Esophagus mucosa (tissue), 1 donor: ENCODE results near the gene FOSL1. TPM values are rescaled to one million over a fixed set of nuclear protein-coding genes. Genes with fewer than 3 reads are reported as not detected.

Source experiments
- ATAC-seq: fragments of 200-7000 bp; cut with Tn5 transposase; one replicate; pipeline ENCODE4 v1.9.1; 2020
- total RNA-seq: library from RNA; stranded (reverse); gene quantifications from one replicate; pipeline ENCODE4 v1.2.4, GENCODE V29; 2023
- donor health status: DM: yes; HTN: yes; CAD: no.

The FOSL1 gene
- total RNA-seq, 1 donor from 2014 or later, result 28.9 TPM

GRCh38 chr11:65919573-65920371, 19.6 kb upstream of the FOSL1 start:
- peak; percentile 12 for ATAC-seq

DNA sequence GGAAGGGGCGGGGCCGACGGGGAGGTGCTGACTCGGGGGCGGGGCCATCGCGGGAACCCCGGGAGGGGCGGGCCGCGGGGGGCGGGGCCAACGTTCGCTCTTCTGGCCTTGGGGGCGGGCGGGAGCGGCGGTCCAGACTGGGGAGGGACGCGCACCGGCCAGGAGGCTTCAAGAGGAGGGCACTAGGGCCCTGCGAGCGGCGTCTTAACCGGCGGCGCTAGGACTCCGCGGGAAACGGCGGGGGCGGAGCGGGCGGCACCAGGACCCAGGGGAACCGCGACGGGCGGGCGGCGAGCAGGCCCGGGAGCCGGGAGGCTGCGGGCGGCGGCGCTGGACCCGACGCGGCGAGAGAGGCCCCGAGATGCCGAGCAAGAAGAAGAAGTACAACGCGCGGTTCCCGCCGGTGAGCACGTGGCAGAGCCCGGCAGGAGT, 19.0 kb upstream of the FOSL1 start, which contains the start of gene DRAP1:
Gene DRAP1, plus strand, starts transcription at position 286 of the 432 bp plus-strand sequence. Its CDS starts 76 bp downstream, at position 362.
- ATAC-seq, result peak; percentile 84

GRCh38 chr11:65918211-65919140, 18.3 kb upstream of the FOSL1 start, which contains the start of gene C11orf68:
TSS of gene C11orf68 (minus strand) at chr11:65919062. CDS start at chr11:65919031, 31 bp downstream.
- no peak for ATAC-seq

GRCh38 chr11:65917434-65918210, 17.4 kb upstream of the FOSL1 start:
- ATAC-seq, result no peak

DNA sequence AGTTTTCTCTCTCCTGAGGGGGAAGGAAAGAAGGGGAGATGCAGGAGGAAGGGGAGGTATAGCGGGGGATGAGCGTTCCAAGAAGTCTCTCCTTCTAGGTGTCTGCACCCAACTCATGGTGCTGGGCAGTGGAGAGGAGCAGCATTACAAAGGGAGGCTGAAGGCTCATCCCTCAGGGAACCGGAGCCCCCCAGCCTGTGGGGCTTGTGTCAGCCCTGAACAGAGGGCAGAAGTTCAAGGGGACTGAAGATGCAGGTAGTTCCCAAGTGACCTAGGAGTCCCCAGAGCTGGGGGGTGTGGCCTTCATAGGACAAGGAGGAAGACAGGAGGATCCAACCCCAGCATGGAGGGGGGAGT, 16.9 kb upstream of the FOSL1 start:
- no peak for ATAC-seq

GRCh38 chr11:65916391-65916790, 16.2 kb upstream of the FOSL1 start:
- ATAC-seq, result no peak

DNA sequence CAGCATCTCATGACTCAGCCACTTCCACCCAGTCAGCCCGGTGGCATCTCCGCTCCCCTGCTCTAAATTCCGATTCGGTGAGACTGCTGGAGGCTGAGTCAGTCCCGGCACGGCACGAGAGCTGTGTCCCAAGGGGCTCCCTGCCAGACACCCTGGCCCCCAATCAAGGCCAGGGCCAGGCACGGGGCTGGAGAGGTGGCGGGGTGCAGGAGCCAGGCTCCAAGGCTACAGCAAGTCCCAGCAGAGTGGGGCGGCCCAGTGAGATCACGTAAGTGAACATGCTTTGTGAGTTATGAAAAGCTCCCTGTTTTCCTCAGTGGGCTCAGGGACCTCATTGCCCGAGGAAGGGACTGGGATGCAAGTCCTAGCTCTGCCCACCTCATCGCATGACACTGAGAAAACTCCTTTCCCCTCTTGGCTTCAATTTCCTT, 15.6 kb upstream of the FOSL1 start:
- ATAC-seq, result peak; percentile 57

- ATAC-seq, result no peak
Measured at GRCh38 chr11:65915101-65915820, 15.1 kb upstream of the FOSL1 start.

GRCh38 chr11:65912845-65913244, 12.7 kb upstream of the FOSL1 start:
- peak; percentile 65 for ATAC-seq

GRCh38 chr11:65911682-65912568, 11.7 kb upstream of the FOSL1 start:
- ATAC-seq, result peak; percentile 38

GRCh38 chr11:65907878-65908277, 7.7 kb upstream of the FOSL1 start:
- ATAC-seq, result no peak

- ATAC-seq, result peak; percentile 5
Measured at GRCh38 chr11:65906602-65907001, 6.4 kb upstream of the FOSL1 start.

DNA sequence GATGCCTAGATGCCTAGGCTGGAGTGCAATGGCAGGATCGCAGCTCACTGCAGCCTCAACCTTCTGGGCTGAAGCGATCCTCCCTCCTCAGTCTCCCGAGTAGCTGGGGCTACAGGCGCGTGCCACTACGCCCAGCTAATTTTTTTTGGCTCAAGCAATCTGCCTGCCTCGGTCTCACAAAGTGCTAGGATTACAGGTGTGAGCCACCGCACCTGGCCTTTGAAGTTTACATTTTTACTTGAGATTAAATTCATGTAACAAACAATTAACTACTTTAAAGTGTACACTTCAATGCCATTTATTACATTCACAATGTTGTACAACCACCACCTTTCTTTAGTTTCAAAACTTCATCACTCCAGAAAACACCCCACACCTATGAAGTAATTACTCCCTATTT, 3.5 kb upstream of the FOSL1 start:
- ATAC-seq, result no peak

DNA sequence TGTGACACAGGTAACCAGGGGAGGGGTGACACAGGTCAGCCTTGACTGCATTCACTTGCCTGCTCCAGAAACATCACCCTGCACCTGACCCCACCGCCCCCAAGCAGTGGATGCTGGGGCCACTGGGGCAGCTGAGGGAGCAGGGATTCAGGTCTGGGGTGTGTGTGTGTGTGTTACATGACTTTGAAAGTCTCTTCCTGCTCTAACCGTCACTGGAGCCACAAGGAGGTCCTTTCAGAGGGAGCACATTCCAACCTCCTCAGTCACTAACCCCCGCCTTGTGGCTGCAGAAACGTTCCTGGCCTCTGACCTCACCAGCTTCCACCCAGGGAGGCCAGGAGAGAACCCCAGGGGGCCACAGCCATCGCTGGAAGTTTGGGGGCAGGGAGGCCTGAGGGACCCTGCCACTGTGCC, 2.9 kb upstream of the FOSL1 start:
- ATAC-seq, result peak; percentile 13

DNA sequence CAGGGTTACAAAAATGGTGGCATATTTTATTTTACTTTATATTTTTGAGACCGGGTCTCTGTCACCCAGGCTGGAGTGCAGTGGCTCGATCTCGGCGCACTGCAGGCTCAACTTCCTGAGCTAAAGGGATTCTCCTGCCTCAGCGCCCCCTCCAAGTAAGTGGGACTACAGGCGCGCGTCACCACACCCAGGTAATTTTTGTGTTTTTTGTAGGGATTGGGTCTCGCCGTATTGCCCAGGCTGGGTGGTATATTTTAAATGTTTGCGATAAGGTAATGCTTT, 652 bp upstream of the FOSL1 start:
- ATAC-seq, result no peak

DNA sequence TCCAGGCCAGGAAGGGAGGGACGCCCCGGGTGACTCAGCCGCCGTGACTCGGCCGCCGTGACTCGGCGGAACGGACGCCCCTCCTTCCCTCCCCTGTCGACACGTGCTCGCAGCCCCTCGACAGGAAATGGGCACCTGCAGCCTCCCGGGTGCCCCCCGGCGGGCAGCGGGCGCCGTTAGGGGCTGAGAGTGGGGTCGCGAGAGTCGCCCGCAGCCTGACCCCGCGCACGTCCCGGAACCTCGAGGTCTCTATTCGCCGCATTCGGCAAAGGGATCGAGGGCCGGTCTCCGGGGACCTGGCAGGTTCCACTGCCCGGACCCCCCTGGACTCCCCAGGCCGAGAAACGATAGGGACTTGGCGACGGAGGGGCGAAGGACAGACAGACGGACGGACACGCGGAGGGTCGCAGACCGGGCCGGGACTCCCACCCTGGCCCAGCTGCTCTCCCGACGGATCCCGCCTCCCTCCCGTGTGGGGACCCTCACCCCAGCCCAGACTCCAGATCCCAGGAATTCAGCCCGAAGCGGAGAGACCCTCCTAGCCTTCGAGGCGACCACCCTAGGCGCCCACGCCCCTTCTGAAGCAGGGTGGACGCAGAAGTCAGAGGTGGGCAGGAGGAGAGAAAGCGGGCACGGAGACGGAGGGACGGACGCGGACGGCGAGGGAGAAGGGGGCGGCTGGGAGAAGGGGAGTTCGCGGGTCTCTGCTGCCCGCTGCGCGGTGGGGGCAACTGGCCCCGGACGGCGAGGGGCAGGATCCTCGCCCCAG, 648 bp downstream of the FOSL1 start:
- peak; percentile 57 for ATAC-seq

DNA sequence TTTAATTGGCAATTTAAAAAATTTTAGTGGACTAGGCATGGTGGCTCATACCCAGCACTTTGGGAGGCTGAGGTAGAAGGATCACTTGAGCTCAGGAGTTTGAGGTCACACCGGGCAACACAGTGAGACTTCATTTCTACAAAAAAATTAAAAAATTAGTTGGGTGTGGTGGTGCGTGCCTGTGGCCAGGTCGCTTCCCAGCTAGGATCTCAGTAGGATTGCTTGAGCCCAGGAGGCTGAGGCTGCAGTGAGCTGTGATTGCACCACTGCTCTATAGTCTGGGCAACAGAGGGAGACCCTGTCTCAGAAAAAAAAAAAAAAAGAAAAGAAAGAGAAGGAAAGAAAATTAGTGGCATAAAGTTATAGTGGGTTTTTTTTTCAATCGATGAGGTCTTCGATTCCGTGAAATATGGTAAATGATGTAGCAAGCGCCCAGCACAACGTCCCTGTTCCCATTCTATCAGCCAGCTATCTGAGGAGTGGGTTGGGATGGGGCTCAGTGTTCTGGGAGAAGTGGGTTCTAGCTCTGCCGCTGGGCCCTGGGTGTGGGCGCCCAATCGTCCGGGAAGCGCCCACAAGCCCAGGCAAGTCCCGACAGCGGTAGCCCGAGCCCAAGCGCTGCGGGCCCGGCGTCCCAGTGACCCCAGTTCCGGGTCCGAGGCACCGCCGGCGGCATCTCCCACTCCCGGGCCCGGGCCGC, 1.4 kb downstream of the FOSL1 start:
- ATAC-seq, result no peak

GRCh38 chr11:65897020-65897471, 3.1 kb downstream of the FOSL1 start:
- no peak for ATAC-seq
